ACC112 (cell line): Measurements from ENCODE around the gene AGMO.

Experiments used
- H2AFZ ChIP-seq: fragments of 200-600 bp; sonication (generic); one replicate; pipeline ENCODE4 v1.6.0; 2017; ENCODE audit warnings: antibody characterized with exemption, low read length; ENCODE audit not compliant: unreplicated experiment
- H3K27ac ChIP-seq: fragments of 200-600 bp; sonication (generic); 2 replicates; pipeline ENCODE4 v1.5.1; 2014; ENCODE audit warnings: low read depth, mild to moderate bottlenecking, antibody characterized with exemption, low read length, moderate library complexity
- H3K27me3 ChIP-seq: fragments of 200-600 bp; sonication (generic); 2 replicates; pipeline ENCODE4 v1.6.1; 2014; ENCODE audit warnings: mild to moderate bottlenecking, antibody characterized with exemption, low read length, moderate library complexity, mixed read lengths; ENCODE audit not compliant: insufficient read depth
- H3K36me3 ChIP-seq: fragments of 200-600 bp; sonication (generic); 2 replicates; pipeline ENCODE4 v1.6.1; 2016; ENCODE audit warnings: mild to moderate bottlenecking, antibody characterized with exemption, low read length, moderate library complexity, mixed read lengths; ENCODE audit not compliant: insufficient read depth
- H3K4me1 ChIP-seq: fragments of 200-600 bp; sonication (generic); one replicate; pipeline ENCODE4 v1.6.1; 2016; ENCODE audit warnings: low read length, mixed read lengths; ENCODE audit not compliant: insufficient read depth, unreplicated experiment, control insufficient read depth
- H3K4me3 ChIP-seq: fragments of 200-600 bp; sonication (generic); 2 replicates; pipeline ENCODE4 v1.5.1; 2014; ENCODE audit warnings: mild to moderate bottlenecking, low read depth, low read length
- H3K79me2 ChIP-seq: fragments of 200-600 bp; sonication (generic); one replicate; pipeline ENCODE4 v1.6.0; 2016; ENCODE audit warnings: low read length; ENCODE audit not compliant: control insufficient read depth, unreplicated experiment, insufficient read depth

The AGMO gene

DNA sequence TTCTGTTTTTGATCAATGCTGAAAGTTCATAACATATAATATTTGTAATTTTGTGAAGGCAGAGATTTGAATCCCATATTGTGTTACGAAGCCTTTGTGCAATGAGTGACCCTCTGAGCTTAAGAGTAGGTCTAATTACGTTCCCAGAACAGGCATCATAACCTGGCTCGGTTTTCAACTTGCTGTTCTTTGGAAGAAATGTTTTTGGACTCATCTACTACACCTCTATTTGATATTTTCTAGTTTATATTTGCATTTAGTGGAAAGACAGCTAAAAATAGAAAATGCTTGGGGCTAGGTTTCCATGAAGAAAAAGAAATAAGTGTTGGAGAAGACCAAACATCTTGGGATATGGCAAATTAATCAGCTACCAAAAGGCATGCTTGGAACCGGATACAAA, 234.8 kb downstream of the AGMO start:
- Histone ChIP-seq H3K4me1 (peaks cover 18% of the 10 kb centered on the region), H3K36me3 (no peaks in the 10 kb centered on the region), H2AFZ (no peak overlapping the region), H3K27me3 (no peaks in the 10 kb centered on the region), H3K4me3 (no peak overlapping the region), H3K27ac (no peak overlapping the region), H3K79me2 (no peaks in the 10 kb centered on the region)

DNA sequence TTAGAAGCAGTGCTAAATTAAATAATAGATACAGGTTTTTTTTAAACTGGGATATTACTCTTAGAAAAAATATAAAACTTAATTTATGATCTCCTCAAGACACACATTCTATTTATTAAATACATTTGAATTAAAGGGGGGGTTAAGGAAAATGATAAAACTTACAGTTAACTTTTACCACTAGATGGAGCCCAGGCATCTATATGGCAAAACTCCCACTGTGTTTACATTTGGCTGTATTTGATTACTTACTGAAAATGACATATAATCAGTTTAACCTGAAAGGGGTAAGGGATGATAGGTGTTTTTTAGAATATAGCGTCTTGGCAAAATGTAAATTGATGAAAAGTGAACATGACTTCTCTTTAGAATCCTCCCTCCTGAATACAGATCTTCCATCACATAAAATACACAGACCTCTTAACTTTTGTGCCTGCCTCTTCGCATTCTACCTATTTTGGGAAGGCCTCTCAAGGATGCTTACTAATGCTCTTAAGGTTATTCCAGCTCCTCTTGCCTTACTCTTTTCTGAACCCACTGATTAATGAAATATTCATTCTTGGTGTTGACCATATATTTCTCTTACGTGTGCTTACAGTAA, 235.7 kb downstream of the AGMO start:
- H3K36me3 ChIP-seq: no peaks in the 10 kb centered on the region
- H3K4me3 ChIP-seq: no peak overlapping the region
- H3K27ac ChIP-seq: no peak overlapping the region
- H2AFZ ChIP-seq: peak overlapping the region; percentile 13
- no peaks in the 10 kb centered on the region for H3K27me3 ChIP-seq
- H3K79me2 ChIP-seq: no peaks in the 10 kb centered on the region
- peaks cover 18% of the 10 kb centered on the region for H3K4me1 ChIP-seq

DNA sequence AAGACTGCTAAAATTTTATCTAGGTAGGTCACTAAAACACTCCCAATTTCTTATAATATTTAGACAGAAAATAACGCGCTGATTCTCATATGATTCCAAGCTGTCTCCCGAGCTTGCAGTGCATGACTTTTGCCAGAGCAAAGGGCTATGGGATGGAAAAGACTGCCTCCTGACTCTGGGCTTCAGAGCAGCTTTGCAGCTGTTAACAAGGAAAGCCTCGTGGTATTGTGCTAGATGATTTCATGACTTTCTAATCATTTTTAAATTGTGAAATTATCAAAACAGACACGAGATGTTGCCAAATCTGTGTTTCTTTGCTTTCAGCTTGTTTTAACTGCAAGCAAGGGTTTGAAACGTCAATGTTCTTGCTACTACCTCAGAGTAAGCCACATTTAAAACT, 238.3 kb downstream of the AGMO start:
- Histone ChIP-seq H3K27ac (no peak overlapping the region), H3K79me2 (no peaks in the 10 kb centered on the region), H3K4me3 (0 out of 2 replicates have a peak overlapping the region, but pooled peaks have one; percentile 22), H3K27me3 (no peaks in the 10 kb centered on the region), H3K36me3 (no peaks in the 10 kb centered on the region), H2AFZ (peak overlapping the region; percentile 90), H3K4me1 (peaks cover 18% of the 10 kb centered on the region)

DNA sequence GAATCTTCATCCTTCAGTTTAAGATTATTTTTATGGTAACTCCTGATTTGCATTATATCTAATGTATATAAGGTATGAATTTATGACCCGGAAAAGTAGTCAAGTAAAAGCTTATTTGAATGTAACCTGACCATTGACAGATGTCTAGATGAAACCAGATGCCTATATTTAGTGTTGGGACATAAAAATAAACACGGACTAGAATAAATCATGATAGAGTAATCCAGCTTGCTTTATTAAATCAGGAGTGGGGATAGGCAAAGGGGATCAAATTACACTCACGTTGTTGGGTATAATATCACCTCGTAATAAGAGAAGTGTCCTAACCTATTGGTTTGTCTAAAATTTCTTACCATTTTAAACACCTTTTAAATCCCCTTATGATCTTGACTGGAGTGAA, 244.6 kb downstream of the AGMO start:
- Histone ChIP-seq H3K4me3 (no peak overlapping the region), H2AFZ (no peak overlapping the region), H3K79me2 (no peaks in the 10 kb centered on the region), H3K4me1 (no peaks in the 10 kb centered on the region), H3K36me3 (no peaks in the 10 kb centered on the region), H3K27ac (no peak overlapping the region), H3K27me3 (no peaks in the 10 kb centered on the region)

- no peaks in the 10 kb centered on the region for H3K36me3 ChIP-seq
- H3K4me1 ChIP-seq: no peaks in the 10 kb centered on the region
- H3K79me2 ChIP-seq: no peaks in the 10 kb centered on the region
- no peak overlapping the region for H3K4me3 ChIP-seq
- no peaks in the 10 kb centered on the region for H3K27me3 ChIP-seq
- no peak overlapping the region for H3K27ac ChIP-seq
- H2AFZ ChIP-seq: no peak overlapping the region
Observed at GRCh38 chr7:15315678-15316077, 246.1 kb downstream of the AGMO start.

GRCh38 chr7:15314922-15315321, 246.9 kb downstream of the AGMO start:
- no peaks in the 10 kb centered on the region for H3K79me2 ChIP-seq
- H3K27ac ChIP-seq: no peak overlapping the region
- H3K4me1 ChIP-seq: no peaks in the 10 kb centered on the region
- H3K27me3 ChIP-seq: no peaks in the 10 kb centered on the region
- no peak overlapping the region for H3K4me3 ChIP-seq
- H2AFZ ChIP-seq: no peak overlapping the region
- no peaks in the 10 kb centered on the region for H3K36me3 ChIP-seq

GRCh38 chr7:15313361-15313760, 248.5 kb downstream of the AGMO start:
- H3K27ac ChIP-seq: no peak overlapping the region
- H3K79me2 ChIP-seq: no peaks in the 10 kb centered on the region
- H3K36me3 ChIP-seq: no peaks in the 10 kb centered on the region
- peak overlapping the region; percentile 40 for H2AFZ ChIP-seq
- H3K4me1 ChIP-seq: no peaks in the 10 kb centered on the region
- no peaks in the 10 kb centered on the region for H3K27me3 ChIP-seq
- no peak overlapping the region for H3K4me3 ChIP-seq

- Histone ChIP-seq H2AFZ (no peak overlapping the region), H3K79me2 (no peaks in the 10 kb centered on the region), H3K36me3 (no peaks in the 10 kb centered on the region), H3K4me3 (no peak overlapping the region), H3K27me3 (no peaks in the 10 kb centered on the region), H3K4me1 (no peaks in the 10 kb centered on the region), H3K27ac (no peak overlapping the region)
Observed at GRCh38 chr7:15309872-15310271, 251.9 kb downstream of the AGMO start.

GRCh38 chr7:15308821-15309220, 253.0 kb downstream of the AGMO start:
- Histone ChIP-seq H3K27me3 (no peaks in the 10 kb centered on the region), H3K27ac (no peak overlapping the region), H2AFZ (no peak overlapping the region), H3K4me1 (no peaks in the 10 kb centered on the region), H3K79me2 (no peaks in the 10 kb centered on the region), H3K36me3 (no peaks in the 10 kb centered on the region), H3K4me3 (no peak overlapping the region)

- no peak overlapping the region for H2AFZ ChIP-seq
- H3K4me3 ChIP-seq: no peak overlapping the region
- H3K79me2 ChIP-seq: no peaks in the 10 kb centered on the region
- H3K36me3 ChIP-seq: no peaks in the 10 kb centered on the region
- no peaks in the 10 kb centered on the region for H3K27me3 ChIP-seq
- no peaks in the 10 kb centered on the region for H3K4me1 ChIP-seq
- no peak overlapping the region for H3K27ac ChIP-seq
Observed at GRCh38 chr7:15306296-15306695, 255.5 kb downstream of the AGMO start.

DNA sequence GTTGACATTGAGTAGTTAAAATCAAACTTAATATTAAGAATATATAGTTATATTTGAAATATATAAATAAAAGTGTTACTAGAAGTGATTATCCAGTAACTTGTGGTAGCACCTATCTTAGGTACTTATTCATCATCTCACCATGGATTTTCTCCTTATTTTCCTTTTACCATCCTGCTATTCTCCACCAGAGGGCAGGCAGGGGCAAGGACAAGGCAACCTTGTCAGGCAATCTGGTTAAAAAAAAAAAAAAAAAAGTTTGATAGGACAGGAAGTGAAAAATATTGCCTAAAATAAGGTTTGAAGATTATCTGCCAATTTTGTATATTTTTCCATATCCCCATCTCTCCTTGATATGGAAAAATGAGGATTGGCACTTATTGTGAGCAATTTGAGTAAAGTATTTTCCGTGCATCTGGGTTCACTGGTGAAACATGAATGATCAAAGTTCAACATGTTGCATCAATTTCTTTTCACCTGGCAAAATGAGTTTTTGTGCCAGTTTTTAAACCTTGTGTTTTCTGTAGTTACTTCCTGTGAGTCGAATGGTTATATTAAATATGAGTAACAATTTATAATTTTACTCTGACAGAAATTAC, 256.7 kb downstream of the AGMO start:
- no peaks in the 10 kb centered on the region for H3K4me1 ChIP-seq
- H3K79me2 ChIP-seq: no peaks in the 10 kb centered on the region
- no peak overlapping the region for H3K27ac ChIP-seq
- H2AFZ ChIP-seq: no peak overlapping the region
- H3K4me3 ChIP-seq: no peak overlapping the region
- H3K27me3 ChIP-seq: no peaks in the 10 kb centered on the region
- no peaks in the 10 kb centered on the region for H3K36me3 ChIP-seq
